ENCODE measurements around the gene CFAP46. TPM values are rescaled to one million over a fixed set of nuclear protein-coding genes. Genes with fewer than 3 reads are reported as not detected.

CFAP46 gene
- total RNA-seq, 6 experiments from 2014 or later = 0.31 to 1.4 (median 0.32) TPM; not detected in 1

GRCh38 chr10:132867801-132868644, 74.3 kb downstream of the CFAP46 start:
- Mint-ChIP-seq H3K4me3 (no peak overlapping the region), H3K27me3 (ENCODE audit: insufficient read depth) (peaks cover 14% of the 10 kb centered on the region), H3K4me1 (ENCODE audit: low read depth) (no peaks in the 10 kb centered on the region), H3K9me3 (peaks cover 8% of the 10 kb centered on the region; the same call in 1 of the 2 replicates), H3K36me3 (ENCODE audit: low read depth) (peaks cover 5% of the 10 kb centered on the region), H3K27ac (no peak overlapping the region)
- no peak for DNase-seq
- TF ChIP-seq CTCF (IDR thresholded peaks at IDR 0.05) = no peak

- Mint-ChIP-seq H3K9me3 (peaks cover 8% of the 10 kb centered on the region; the same call in 1 of the 2 replicates), H3K36me3 (ENCODE audit: low read depth) (peaks cover 5% of the 10 kb centered on the region), H3K27me3 (ENCODE audit: insufficient read depth) (peaks cover 15% of the 10 kb centered on the region), H3K4me1 (ENCODE audit: low read depth) (no peaks in the 10 kb centered on the region), H3K4me3 (no peak overlapping the region), H3K27ac (no peak overlapping the region)
- no peak for TF ChIP-seq CTCF (IDR thresholded peaks at IDR 0.05)
- no peak for DNase-seq
Measured at GRCh38 chr10:132866601-132867381, 75.6 kb downstream of the CFAP46 start.

- Mint-ChIP-seq H3K9me3 (peaks cover 8% of the 10 kb centered on the region; the same call in 1 of the 2 replicates), H3K36me3 (ENCODE audit: low read depth) (peaks cover 5% of the 10 kb centered on the region; the same call in 1 of the 2 replicates), H3K27ac (no peak overlapping the region), H3K4me1 (ENCODE audit: low read depth) (no peaks in the 10 kb centered on the region), H3K27me3 (ENCODE audit: insufficient read depth) (peaks cover 19% of the 10 kb centered on the region), H3K4me3 (no peak overlapping the region)
- DNase-seq = no peak
- TF ChIP-seq CTCF (IDR thresholded peaks at IDR 0.05) = no peak
Measured at GRCh38 chr10:132865851-132866600, 76.3 kb downstream of the CFAP46 start.

- Mint-ChIP-seq H3K4me3 (no peak overlapping the region), H3K27me3 (ENCODE audit: insufficient read depth) (peaks cover 27% of the 10 kb centered on the region), H3K4me1 (ENCODE audit: low read depth) (no peaks in the 10 kb centered on the region), H3K9me3 (peaks cover 5% of the 10 kb centered on the region; the same call in 1 of the 2 replicates), H3K27ac (no peak overlapping the region), H3K36me3 (ENCODE audit: low read depth) (peaks cover 3% of the 10 kb centered on the region; the same call in 1 of the 2 replicates)
- DNase-seq = no peak
- no peak for TF ChIP-seq CTCF (IDR thresholded peaks at IDR 0.05)
Measured at GRCh38 chr10:132865171-132865631, 77.2 kb downstream of the CFAP46 start.

All from HFFc6 (cell line).